Stomach (tissue), 9 donors: ENCODE measurements around the gene KCNQ4. TPM values are rescaled to one million over a fixed set of nuclear protein-coding genes. Genes with fewer than 3 reads are reported as not detected.

Source experiments
- DNase-seq, 2 donors: peaks; one replicate each; pipeline versions ENCODE4 v3.0.0 to v3.0.0-alpha.2; 2013 to 2019
- H3K27ac ChIP-seq, 5 donors: fragments of 200-600 bp in 4 of 5; sonication (generic) in 4 of 5; one replicate each; pipeline ENCODE4 v1.5.1; 2013 to 2019; ENCODE audit warnings: mild to moderate bottlenecking in 1 of 5, moderate library complexity in 1 of 5
- H3K27me3 ChIP-seq, 3 donors: fragments of 200-600 bp; sonication (generic); one replicate each; pipeline ENCODE4 v1.5.1; 2017 to 2019; ENCODE audit warnings: mixed run types in 1 of 3
- H3K36me3 ChIP-seq, 4 donors: fragments of 200-600 bp; sonication (generic); 1 replicate in 3 of 4; 2 replicates in 1 of 4; pipeline ENCODE4 v1.5.1; 2016 to 2019
- H3K4me1 ChIP-seq, 4 donors: fragments of 200-600 bp; sonication (generic); one replicate each; pipeline ENCODE4 v1.5.1; 2016 to 2019
- H3K4me3 ChIP-seq, 4 donors: fragments of 200-600 bp; sonication (generic) in 3 of 4; one replicate each; pipeline ENCODE4 v1.5.1; 2016 to 2019; ENCODE audit warnings: mild to moderate bottlenecking in 1 of 4
- H3K9me3 ChIP-seq, 4 donors: fragments of 200-600 bp; sonication (generic); one replicate each; pipeline ENCODE4 v1.5.1; 2016 to 2019
- EP300 ChIP-seq: sonication (generic); formaldehyde crosslinking; IDR thresholded peaks from one replicate; pipeline ENCODE4 v1.6.1; 2017; ENCODE audit warnings: antibody characterized with exemption
- POLR2A ChIP-seq, 4 donors: fragments of 450-650 bp; IDR thresholded peaks; one replicate each; pipeline ENCODE4 v1.6.1; 2016; ENCODE audit warnings: antibody characterized with exemption in 4 of 4, control low read depth in 2 of 4, mild to moderate bottlenecking in 1 of 4, moderate library complexity in 1 of 4
- POLR2AphosphoS5 ChIP-seq, 3 donors: sonication (generic); formaldehyde crosslinking; IDR thresholded peaks; one replicate each; pipeline ENCODE4 v1.6.1; 2016; ENCODE audit warnings: antibody characterized with exemption in 3 of 3
- WGBS, 5 donors: extraction: QIAGEN DNeasy Blood & Tissue Kit in 3 of 5; methylation state at CpG; one replicate each; pipeline versions ENCODE4 v1.1.5 to v1.1.7; 2013 to 2018; 5-methylcytosine and 5-hydroxymethylcytosine counted together
- intact Hi-C: fragments of 100-400 bp; cut with DNase I; formaldehyde crosslinking; loops from one replicate; pipeline ENCODE4 v1.15.1; 2023; ENCODE audit warnings: low total_unique reads
- polyA plus RNA-seq, 3 donors: library from polyadenylated mRNA; stranded (reverse); fragments of 200-250 nt; gene quantifications; one replicate each; pipeline ENCODE4 v1.2.3, GENCODE V29; 2013
- total RNA-seq, 5 donors: library from RNA; depleted of rRNA; stranded (reverse); fragments of >200 nt; gene quantifications; one replicate each; pipeline versions ENCODE4 v1.1.0 to v1.2.3, GENCODE V29; 2014 to 2016
- TF ChIP-seq, protein P1 (sequence below), 7 experiments: fragments of 450-650 bp in 4 of 7; fragments of 200-600 bp in 3 of 7; sonication (generic) in 3 of 7; IDR thresholded peaks; one replicate each; pipeline ENCODE4 v1.5.1; 2016 to 2019; ENCODE audit warnings: antibody characterized with exemption in 7 of 7, control low read depth in 2 of 7, mild to moderate bottlenecking in 1 of 7
- donor health status: healthy with polysubstance abuse.
- donor health status: Bipolar disorder and iron deficiency.
- donor health status: healthy.

Gene KCNQ4
- total and polyA plus RNA-seq, 8 donors: 0.31 to 7.6 (median 0.58) TPM; not detected in 1

DNA sequence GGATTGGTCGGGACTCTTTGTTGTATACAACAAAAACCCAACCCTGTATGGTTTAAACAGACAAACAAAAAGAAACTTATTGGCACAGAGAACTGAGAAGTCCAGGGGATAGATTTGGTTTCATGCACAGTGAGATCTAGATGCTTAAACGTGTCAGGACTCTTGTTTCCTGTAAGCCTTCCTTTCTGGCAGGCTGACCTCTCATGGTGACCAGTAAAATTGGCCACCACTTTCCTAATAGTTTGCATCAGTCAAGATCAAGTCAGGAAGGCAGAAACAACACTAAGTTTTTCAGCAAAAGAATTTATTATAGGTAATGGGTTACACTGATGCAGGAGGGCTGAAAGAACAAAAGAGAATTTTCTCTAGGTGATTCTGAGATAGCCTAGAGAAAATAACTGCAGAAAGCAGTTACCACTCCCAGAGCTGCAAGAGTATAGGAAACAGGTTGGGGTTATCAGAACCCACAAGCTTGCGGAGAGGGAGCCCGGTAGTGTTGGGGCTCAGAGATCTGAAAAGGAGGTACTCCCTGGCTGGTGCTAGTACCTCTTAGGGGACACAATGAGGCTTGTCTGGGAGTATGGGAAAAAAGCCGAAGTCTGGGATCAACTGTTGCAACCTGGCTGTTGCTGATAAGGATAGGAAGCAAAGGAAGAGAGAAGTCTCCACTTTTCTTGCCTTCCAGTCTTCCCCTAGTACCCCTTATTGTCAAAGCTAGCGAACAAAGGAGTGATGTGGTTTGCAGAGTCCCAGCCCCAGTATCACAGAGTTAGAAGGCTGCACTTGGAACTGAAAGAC lies 57.1 kb downstream of the KCNQ4 start:
- no peak for TF ChIP-seq EP300
- TF ChIP-seq, protein P1, sequence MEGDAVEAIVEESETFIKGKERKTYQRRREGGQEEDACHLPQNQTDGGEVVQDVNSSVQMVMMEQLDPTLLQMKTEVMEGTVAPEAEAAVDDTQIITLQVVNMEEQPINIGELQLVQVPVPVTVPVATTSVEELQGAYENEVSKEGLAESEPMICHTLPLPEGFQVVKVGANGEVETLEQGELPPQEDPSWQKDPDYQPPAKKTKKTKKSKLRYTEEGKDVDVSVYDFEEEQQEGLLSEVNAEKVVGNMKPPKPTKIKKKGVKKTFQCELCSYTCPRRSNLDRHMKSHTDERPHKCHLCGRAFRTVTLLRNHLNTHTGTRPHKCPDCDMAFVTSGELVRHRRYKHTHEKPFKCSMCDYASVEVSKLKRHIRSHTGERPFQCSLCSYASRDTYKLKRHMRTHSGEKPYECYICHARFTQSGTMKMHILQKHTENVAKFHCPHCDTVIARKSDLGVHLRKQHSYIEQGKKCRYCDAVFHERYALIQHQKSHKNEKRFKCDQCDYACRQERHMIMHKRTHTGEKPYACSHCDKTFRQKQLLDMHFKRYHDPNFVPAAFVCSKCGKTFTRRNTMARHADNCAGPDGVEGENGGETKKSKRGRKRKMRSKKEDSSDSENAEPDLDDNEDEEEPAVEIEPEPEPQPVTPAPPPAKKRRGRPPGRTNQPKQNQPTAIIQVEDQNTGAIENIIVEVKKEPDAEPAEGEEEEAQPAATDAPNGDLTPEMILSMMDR (IDR thresholded peaks at IDR 0.05): no peak
- no peak for TF ChIP-seq POLR2A (IDR thresholded peaks at IDR 0.05)
- TF ChIP-seq POLR2AphosphoS5 (IDR thresholded peaks at IDR 0.05): no peak
- H3K9me3 ChIP-seq: peaks cover 0 to 7% (median 0%) of the 10 kb centered on the region in 4 donors
- intact Hi-C loops: loop anchor here (10.0 kb wide), 2 partner anchors 66 to 226 kb away; no protein-coding TSS in a partner anchor
- no peak overlapping the region for H3K27ac ChIP-seq
- peaks cover 0 to 7% (median 0%) of the 10 kb centered on the region in 4 donors for H3K4me1 ChIP-seq
- 33 to 52% (median 41%) methylated on average over 6 of the region's 6 CpGs for WGBS, 5 donors
- no peak for DNase-seq
- H3K4me3 ChIP-seq: no peak overlapping the region
- H3K36me3 ChIP-seq: peaks cover 0 to 32% (median 8%) of the 10 kb centered on the region in 4 donors
- H3K27me3 ChIP-seq: no peaks in the 10 kb centered on the region

DNA sequence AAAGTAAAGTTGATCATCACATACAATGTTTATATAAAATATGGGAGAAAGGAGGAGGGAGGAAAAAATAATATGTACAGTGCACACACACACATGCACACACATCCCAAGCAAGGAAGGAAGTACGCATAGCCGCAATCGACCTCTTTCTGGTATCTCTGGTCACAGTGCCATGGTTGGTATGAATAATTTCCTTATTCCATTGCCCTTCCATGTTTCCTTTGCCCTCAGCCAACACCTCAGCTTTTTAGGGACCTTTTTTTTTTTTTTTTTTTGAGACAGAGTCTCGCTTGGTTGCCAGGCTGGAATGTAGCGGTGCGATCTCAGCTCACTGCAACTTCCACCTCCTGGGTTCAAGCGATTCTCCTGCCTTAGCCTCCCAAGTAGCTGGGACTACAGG lies 58.0 kb downstream of the KCNQ4 start:
- Histone ChIP-seq H3K27ac (no peak overlapping the region), H3K36me3 (peaks cover 0 to 23% (median 8%) of the 10 kb centered on the region in 4 donors), H3K4me3 (no peak overlapping the region), H3K4me1 (peaks cover 0 to 7% (median 0%) of the 10 kb centered on the region in 4 donors), H3K27me3 (no peaks in the 10 kb centered on the region), H3K9me3 (peaks cover 0 to 7% (median 0%) of the 10 kb centered on the region in 4 donors)
- no peak for DNase-seq
- intact Hi-C loops: loop anchor here (10.0 kb wide), 2 partner anchors 67 to 227 kb away; no protein-coding TSS in a partner anchor
- TF ChIP-seq, protein P1 (IDR thresholded peaks at IDR 0.05): no peak
- no peak for TF ChIP-seq EP300
- no peak for TF ChIP-seq POLR2AphosphoS5 (IDR thresholded peaks at IDR 0.05)
- TF ChIP-seq POLR2A (IDR thresholded peaks at IDR 0.05): no peak
- 79 to 89% (median 87%) methylated on average over 5 to 7 of the region's 7 CpGs for WGBS, 5 donors

DNA sequence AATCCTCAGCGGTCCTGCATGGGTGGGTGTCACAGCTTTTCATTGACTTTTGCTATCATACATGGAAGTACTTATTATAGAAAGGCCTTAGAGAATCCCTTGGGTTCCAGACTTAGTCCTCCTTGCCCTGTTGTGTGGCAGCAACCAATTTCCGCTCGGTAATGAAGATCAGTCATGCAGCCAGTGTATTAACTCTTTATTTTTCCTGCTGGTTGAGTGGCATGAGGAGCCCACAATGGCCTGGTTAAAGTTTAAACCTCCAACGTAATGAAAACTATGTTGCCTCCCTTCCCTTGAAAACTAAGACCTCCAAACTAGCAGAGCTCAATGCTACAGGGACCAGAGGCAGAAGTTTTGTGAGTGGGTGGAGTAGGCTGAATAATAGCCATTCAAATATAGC lies 58.6 kb downstream of the KCNQ4 start:
- Histone ChIP-seq H3K4me3 (no peak overlapping the region), H3K27ac (no peak overlapping the region), H3K27me3 (no peaks in the 10 kb centered on the region), H3K36me3 (peaks cover 0 to 20% (median 7%) of the 10 kb centered on the region in 4 donors), H3K4me1 (peaks cover 0 to 7% (median 0%) of the 10 kb centered on the region in 4 donors), H3K9me3 (peaks cover 0 to 7% (median 0%) of the 10 kb centered on the region in 4 donors)
- DNase-seq: no peak
- intact Hi-C loops: loop anchor here (10.0 kb wide), 2 partner anchors 67 to 227 kb away; no protein-coding TSS in a partner anchor
- 68 to 78% (median 71%) methylated on average over 4 of the region's 4 CpGs for WGBS, 5 donors
- TF ChIP-seq POLR2AphosphoS5 (IDR thresholded peaks at IDR 0.05) (no peak), POLR2A (IDR thresholded peaks at IDR 0.05) (no peak)
- TF ChIP-seq, protein P1 (IDR thresholded peaks at IDR 0.05): no peak

DNA sequence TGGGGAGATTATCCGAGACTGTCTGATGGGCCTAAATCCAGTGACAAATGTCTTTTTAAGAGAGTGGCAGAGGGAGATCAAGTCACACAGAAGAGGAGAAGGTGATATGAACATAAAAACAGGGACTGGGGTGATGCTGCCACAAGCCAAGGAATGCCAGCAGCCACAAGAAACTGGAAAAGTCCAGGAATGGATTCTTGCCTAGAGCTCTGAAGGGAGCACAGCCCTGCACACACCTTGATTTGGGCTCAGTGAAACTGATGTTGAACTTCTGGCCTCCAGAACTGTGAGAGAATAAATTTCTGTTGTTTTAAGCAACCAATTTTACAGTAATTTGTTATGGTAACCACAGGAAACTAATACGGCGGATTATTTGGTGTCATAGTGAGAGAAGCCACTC lies 59.1 kb downstream of the KCNQ4 start:
- Histone ChIP-seq H3K9me3 (peaks cover 0 to 7% (median 0%) of the 10 kb centered on the region in 4 donors), H3K4me3 (no peak overlapping the region), H3K36me3 (peaks cover 0 to 16% (median 5%) of the 10 kb centered on the region in 4 donors), H3K27ac (no peak overlapping the region), H3K4me1 (peaks cover 0 to 7% (median 0%) of the 10 kb centered on the region in 4 donors), H3K27me3 (no peaks in the 10 kb centered on the region)
- WGBS, 5 donors: 92 to 98% (median 96%) methylated on average over 3 of the region's 3 CpGs
- TF ChIP-seq POLR2AphosphoS5 (IDR thresholded peaks at IDR 0.05) (no peak), EP300 (no peak), POLR2A (IDR thresholded peaks at IDR 0.05) (no peak)
- TF ChIP-seq, protein P1 (IDR thresholded peaks at IDR 0.05): no peak
- DNase-seq: no peak
- intact Hi-C loops: loop anchor here (10.0 kb wide), 2 partner anchors 68 to 228 kb away; no protein-coding TSS in a partner anchor
